WTC11 (cell line): ENCODE data around the gene SRCIN1. TPM values are rescaled to one million over a fixed set of nuclear protein-coding genes. Genes with fewer than 3 reads are reported as not detected.

Experiments
- ATAC-seq: fragments of 200-7000 bp; cut with Tn5 transposase; 2 replicates; pipeline ENCODE4 v1.10.0; 2021; ENCODE audit warnings: mild to moderate bottlenecking, moderate library complexity
- CTCF ChIA-PET: fragments of 300-600 bp; sonication (Branson Sonifier 250); formaldehyde crosslinking; loops from one replicate; lab custom pipeline; 2021; ENCODE audit warnings: antibody characterized with exemption; lab: Charles Lee
- POLR2A ChIA-PET: fragments of 350-600 bp; sonication (Branson Sonifier 250); formaldehyde crosslinking; loops from one replicate; lab custom pipeline; 2021; ENCODE audit warnings: antibody characterized with exemption; lab: Charles Lee
- DNase-seq: peaks from one replicate; pipeline ENCODE4 v3.0.0; 2021; ENCODE audit warnings: low spot score
- H3K27ac Mint-ChIP-seq: 2 replicates; pipeline ENCODE4 v1.8.0; 2021; ENCODE audit warnings: mixed read lengths
- H3K27me3 Mint-ChIP-seq: 2 replicates; pipeline ENCODE4 v1.8.0; 2021; ENCODE audit warnings: low read depth, mild to moderate bottlenecking, moderate library complexity, mixed read lengths
- H3K36me3 Mint-ChIP-seq: 2 replicates; pipeline ENCODE4 v1.8.0; 2021; ENCODE audit warnings: mixed read lengths
- H3K4me1 Mint-ChIP-seq: 2 replicates; pipeline ENCODE4 v1.8.0; 2022; ENCODE audit warnings: mixed read lengths
- H3K4me3 Mint-ChIP-seq: 2 replicates; pipeline ENCODE4 v1.8.0; 2021; ENCODE audit warnings: mild to moderate bottlenecking, moderate library complexity, mixed read lengths
- H3K9me3 Mint-ChIP-seq: 2 replicates; pipeline ENCODE4 v1.8.0; 2021; ENCODE audit warnings: mixed read lengths
- ATF3 ChIP-seq: sonication (generic); formaldehyde crosslinking; conservative IDR thresholded peaks from 2 replicates; pipeline ENCODE4 v1.8.1; 2022; ENCODE audit warnings: mild to moderate bottlenecking, missing genetic modification reagents
- CREM ChIP-seq: sonication (generic); formaldehyde crosslinking; IDR thresholded peaks from 2 replicates; pipeline ENCODE4 v1.8.1; 2022; ENCODE audit warnings: mild to moderate bottlenecking, missing genetic modification reagents, moderate library complexity
- NFYB ChIP-seq: sonication (generic); formaldehyde crosslinking; conservative IDR thresholded peaks from 2 replicates; pipeline ENCODE4 v1.8.0; 2022; ENCODE audit warnings: low read depth, missing genetic modification reagents
- NR2C2 ChIP-seq: sonication (generic); formaldehyde crosslinking; IDR thresholded peaks from 2 replicates; pipeline ENCODE4 v1.8.0; 2022; ENCODE audit warnings: mild to moderate bottlenecking, missing genetic modification reagents
- OVOL2 ChIP-seq: fragments of 250-450 bp; sonication (Bioruptor Pico); IDR thresholded peaks from 2 replicates; pipeline ENCODE4 v1.9.0; 2021; ENCODE audit warnings: mild to moderate bottlenecking, borderline replicate concordance
- PRDM15 ChIP-seq: sonication (generic); formaldehyde crosslinking; IDR thresholded peaks from 2 replicates; pipeline ENCODE4 v1.8.0; 2022; ENCODE audit warnings: missing genetic modification reagents
- RELA ChIP-seq: sonication (generic); formaldehyde crosslinking; IDR thresholded peaks from 2 replicates; pipeline ENCODE4 v1.8.1; 2022; ENCODE audit warnings: missing genetic modification reagents, mild to moderate bottlenecking, borderline replicate concordance
- ZBTB21 ChIP-seq: sonication (generic); formaldehyde crosslinking; IDR thresholded peaks from 2 replicates; pipeline ENCODE4 v1.8.1; 2023; ENCODE audit warnings: mild to moderate bottlenecking, missing genetic modification reagents, borderline replicate concordance
- ZNF532 ChIP-seq: fragments of 250-450 bp; sonication (Bioruptor Pico); IDR thresholded peaks from 2 replicates; pipeline ENCODE4 v1.9.0; 2021; ENCODE audit warnings: mild to moderate bottlenecking, borderline replicate concordance
- total RNA-seq: library from RNA; stranded (reverse); gene quantifications from 3 replicates; pipeline ENCODE4 v1.2.3, GENCODE V29; 2021
- TF ChIP-seq, protein P1 (sequence below): fragments of 250-450 bp; sonication (Bioruptor Pico); IDR thresholded peaks from 2 replicates; pipeline ENCODE4 v2.1.2; 2022; ENCODE audit warnings: mild to moderate bottlenecking, moderate library complexity
- TF ChIP-seq, protein P2 (sequence below): sonication (generic); formaldehyde crosslinking; IDR thresholded peaks from 2 replicates; pipeline ENCODE4 v1.8.1; 2023; ENCODE audit warnings: mild to moderate bottlenecking, missing genetic modification reagents, moderate library complexity
- TF ChIP-seq, protein P3 (sequence below): fragments of 250-450 bp; sonication (Bioruptor Pico); IDR thresholded peaks from 2 replicates; pipeline ENCODE4 v1.9.0; 2021; ENCODE audit warnings: moderate library complexity, mild to moderate bottlenecking, inconsistent platforms, borderline replicate concordance
- TF ChIP-seq, protein P4 (sequence below): sonication (generic); formaldehyde crosslinking; IDR thresholded peaks from 2 replicates; pipeline ENCODE4 v1.8.0; 2022; ENCODE audit warnings: mild to moderate bottlenecking, missing genetic modification reagents
- TF ChIP-seq, protein P5 (sequence below): sonication (generic); formaldehyde crosslinking; IDR thresholded peaks from 2 replicates; pipeline ENCODE4 v1.8.0; 2023; ENCODE audit warnings: mild to moderate bottlenecking, missing genetic modification reagents

SRCIN1 gene
- total RNA-seq, 1 experiment from 2014 or later = 17.3 TPM

DNA sequence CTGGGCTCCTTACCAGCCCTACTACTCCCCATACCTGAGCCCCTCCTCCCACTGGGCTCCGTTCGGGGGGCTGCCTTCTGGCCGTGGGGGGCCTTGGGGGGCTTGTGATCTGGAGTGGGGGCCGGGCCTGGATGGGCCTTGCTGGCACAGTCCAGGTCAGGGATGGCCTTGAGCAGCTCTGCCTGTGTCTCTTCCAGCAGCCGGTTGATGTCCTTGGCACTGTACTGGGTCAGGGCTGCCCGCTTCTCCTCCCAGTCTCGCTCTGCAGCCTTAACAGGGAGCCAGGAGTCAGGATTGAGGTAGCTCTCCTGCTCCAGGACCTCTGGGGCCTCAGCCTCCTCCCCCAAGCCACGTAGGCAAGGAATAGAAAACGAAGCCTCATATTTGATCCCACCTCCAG lies 54.6 kb downstream of the SRCIN1 start:
- Mint-ChIP-seq H3K36me3 (no peaks in the 10 kb centered on the region), H3K9me3 (no peaks in the 10 kb centered on the region), H3K4me3 (no peak overlapping the region), H3K4me1 (no peaks in the 10 kb centered on the region; the same call in 1 of the 2 replicates), H3K27me3 (peaks cover 5% of the 10 kb centered on the region; the same call in 1 of the 2 replicates), H3K27ac (no peak overlapping the region)
- CTCF ChIA-PET = interaction anchor here (0.9 to 19.6 kb wide), 4 partner anchors 6 to 112 kb away, joined by 3 to 341 read pairs (median 8); no protein-coding TSS in a partner anchor
- no peak for DNase-seq
- no peak for ATAC-seq
- POLR2A ChIA-PET = no interaction called here
- TF ChIP-seq ZBTB21 (CRISPR knock-in tag) (no peak), NR2C2 (CRISPR knock-in tag) (no peak), OVOL2 (no peak), ATF3 (CRISPR knock-in tag) (no peak), CREM (CRISPR knock-in tag) (no peak)
- TF ChIP-seq, protein P1, sequence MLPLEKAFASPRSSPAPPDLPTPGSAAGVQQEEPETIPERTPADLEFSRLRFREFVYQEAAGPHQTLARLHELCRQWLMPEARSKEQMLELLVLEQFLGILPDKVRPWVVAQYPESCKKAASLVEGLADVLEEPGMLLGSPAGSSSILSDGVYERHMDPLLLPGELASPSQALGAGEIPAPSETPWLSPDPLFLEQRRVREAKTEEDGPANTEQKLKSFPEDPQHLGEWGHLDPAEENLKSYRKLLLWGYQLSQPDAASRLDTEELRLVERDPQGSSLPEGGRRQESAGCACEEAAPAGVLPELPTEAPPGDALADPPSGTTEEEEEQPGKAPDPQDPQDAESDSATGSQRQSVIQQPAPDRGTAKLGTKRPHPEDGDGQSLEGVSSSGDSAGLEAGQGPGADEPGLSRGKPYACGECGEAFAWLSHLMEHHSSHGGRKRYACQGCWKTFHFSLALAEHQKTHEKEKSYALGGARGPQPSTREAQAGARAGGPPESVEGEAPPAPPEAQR (CRISPR knock-in tag) = no peak
- TF ChIP-seq, protein P2, sequence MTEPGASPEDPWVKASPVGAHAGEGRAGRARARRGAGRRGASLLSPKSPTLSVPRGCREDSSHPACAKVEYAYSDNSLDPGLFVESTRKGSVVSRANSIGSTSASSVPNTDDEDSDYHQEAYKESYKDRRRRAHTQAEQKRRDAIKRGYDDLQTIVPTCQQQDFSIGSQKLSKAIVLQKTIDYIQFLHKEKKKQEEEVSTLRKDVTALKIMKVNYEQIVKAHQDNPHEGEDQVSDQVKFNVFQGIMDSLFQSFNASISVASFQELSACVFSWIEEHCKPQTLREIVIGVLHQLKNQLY (CRISPR knock-in tag) = no peak
- TF ChIP-seq, protein P3, sequence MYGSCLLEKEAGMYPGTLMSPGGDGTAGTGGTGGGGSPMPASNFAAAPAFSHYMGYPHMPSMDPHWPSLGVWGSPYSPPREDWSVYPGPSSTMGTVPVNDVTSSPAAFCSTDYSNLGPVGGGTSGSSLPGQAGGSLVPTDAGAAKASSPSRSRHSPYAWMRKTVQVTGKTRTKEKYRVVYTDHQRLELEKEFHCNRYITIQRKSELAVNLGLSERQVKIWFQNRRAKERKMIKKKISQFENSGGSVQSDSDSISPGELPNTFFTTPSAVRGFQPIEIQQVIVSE = no peak
- TF ChIP-seq, protein P4, sequence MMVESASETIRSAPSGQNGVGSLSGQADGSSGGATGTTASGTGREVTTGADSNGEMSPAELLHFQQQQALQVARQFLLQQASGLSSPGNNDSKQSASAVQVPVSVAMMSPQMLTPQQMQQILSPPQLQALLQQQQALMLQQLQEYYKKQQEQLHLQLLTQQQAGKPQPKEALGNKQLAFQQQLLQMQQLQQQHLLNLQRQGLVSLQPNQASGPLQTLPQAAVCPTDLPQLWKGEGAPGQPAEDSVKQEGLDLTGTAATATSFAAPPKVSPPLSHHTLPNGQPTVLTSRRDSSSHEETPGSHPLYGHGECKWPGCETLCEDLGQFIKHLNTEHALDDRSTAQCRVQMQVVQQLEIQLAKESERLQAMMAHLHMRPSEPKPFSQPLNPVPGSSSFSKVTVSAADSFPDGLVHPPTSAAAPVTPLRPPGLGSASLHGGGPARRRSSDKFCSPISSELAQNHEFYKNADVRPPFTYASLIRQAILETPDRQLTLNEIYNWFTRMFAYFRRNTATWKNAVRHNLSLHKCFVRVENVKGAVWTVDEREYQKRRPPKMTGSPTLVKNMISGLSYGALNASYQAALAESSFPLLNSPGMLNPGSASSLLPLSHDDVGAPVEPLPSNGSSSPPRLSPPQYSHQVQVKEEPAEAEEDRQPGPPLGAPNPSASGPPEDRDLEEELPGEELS = no peak

- no peak overlapping the region for H3K27ac Mint-ChIP-seq
- ChIA-PET CTCF (interaction anchor here (1.5 to 19.6 kb wide), 4 partner anchors 6 to 117 kb away, joined by 5 to 341 read pairs (median 7); no protein-coding TSS in a partner anchor), POLR2A (no interaction called here)
- H3K9me3 Mint-ChIP-seq = no peaks in the 10 kb centered on the region
- no peak for TF ChIP-seq RELA (CRISPR knock-in tag)
- TF ChIP-seq ZNF532 (CRISPR knock-in tag) = no peak
- TF ChIP-seq, protein P3 = no peak
- peak; percentile 77; the same call in 1 of the 2 replicates for TF ChIP-seq PRDM15 (CRISPR knock-in tag)
- TF ChIP-seq NFYB (CRISPR knock-in tag) = no peak
- TF ChIP-seq, protein P5, sequence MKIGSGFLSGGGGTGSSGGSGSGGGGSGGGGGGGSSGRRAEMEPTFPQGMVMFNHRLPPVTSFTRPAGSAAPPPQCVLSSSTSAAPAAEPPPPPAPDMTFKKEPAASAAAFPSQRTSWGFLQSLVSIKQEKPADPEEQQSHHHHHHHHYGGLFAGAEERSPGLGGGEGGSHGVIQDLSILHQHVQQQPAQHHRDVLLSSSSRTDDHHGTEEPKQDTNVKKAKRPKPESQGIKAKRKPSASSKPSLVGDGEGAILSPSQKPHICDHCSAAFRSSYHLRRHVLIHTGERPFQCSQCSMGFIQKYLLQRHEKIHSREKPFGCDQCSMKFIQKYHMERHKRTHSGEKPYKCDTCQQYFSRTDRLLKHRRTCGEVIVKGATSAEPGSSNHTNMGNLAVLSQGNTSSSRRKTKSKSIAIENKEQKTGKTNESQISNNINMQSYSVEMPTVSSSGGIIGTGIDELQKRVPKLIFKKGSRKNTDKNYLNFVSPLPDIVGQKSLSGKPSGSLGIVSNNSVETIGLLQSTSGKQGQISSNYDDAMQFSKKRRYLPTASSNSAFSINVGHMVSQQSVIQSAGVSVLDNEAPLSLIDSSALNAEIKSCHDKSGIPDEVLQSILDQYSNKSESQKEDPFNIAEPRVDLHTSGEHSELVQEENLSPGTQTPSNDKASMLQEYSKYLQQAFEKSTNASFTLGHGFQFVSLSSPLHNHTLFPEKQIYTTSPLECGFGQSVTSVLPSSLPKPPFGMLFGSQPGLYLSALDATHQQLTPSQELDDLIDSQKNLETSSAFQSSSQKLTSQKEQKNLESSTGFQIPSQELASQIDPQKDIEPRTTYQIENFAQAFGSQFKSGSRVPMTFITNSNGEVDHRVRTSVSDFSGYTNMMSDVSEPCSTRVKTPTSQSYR (CRISPR knock-in tag) = no peak
- ATAC-seq (no peak), DNase-seq (no peak)
- no peaks in the 10 kb centered on the region for H3K36me3 Mint-ChIP-seq
- no peak overlapping the region for H3K4me3 Mint-ChIP-seq
- no peaks in the 10 kb centered on the region; the same call in 1 of the 2 replicates for H3K4me1 Mint-ChIP-seq
- peaks cover 2% of the 10 kb centered on the region; the same call in 1 of the 2 replicates for H3K27me3 Mint-ChIP-seq
Measured at GRCh38 chr17:38550661-38551060, 55.1 kb downstream of the SRCIN1 start.
